Embryonic facial prominence (tissue), 1 donor: ENCODE data around the gene SH3BP4.

ENCODE experiments used
- DNase-seq: peaks from one replicate; pipeline ENCODE4 v3.0.0-alpha.2; 2016; ENCODE audit errors: extremely low spot score

The SH3BP4 gene

DNA sequence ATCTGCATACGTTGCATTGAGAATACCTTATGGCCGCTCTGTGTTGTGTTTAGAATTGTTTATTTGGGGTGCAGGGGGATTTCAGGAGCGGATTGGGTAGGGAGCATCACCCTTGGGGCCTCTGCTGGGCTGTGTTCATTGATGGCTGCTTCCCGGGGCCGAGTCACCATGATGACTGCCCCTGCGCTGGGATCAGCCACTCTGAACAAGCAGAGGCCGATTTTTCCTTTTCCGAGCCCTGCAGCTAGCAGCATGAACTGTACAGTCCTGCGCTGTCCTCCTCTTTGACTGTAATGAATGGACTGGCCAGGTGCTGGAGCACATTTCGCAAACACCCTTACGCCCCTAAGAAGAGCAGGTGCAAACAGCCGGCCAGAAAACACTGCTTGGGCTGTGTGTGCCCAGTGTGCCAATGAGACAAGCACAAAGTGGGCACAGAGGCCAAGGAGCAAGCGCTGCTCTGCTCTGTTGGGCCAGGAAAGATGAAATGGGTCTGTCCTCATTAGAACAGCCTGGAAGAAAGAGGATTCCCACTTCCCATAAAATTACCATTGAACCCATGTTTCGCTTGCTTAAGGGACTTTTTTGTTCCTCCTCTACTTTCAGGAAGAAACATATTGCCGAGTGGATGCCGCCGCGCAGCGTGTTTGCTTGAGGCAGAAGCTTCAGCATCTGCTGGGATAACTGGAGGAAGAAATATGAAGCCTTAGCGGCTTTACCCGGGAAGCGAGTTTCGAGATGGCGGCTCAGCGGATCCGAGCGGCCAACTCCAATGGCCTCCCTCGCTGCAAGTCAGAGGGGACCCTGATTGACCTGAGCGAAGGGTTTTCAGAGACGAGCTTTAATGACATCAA lies 82.7 kb downstream of the SH3BP4 start:
- no peak for DNase-seq

DNA sequence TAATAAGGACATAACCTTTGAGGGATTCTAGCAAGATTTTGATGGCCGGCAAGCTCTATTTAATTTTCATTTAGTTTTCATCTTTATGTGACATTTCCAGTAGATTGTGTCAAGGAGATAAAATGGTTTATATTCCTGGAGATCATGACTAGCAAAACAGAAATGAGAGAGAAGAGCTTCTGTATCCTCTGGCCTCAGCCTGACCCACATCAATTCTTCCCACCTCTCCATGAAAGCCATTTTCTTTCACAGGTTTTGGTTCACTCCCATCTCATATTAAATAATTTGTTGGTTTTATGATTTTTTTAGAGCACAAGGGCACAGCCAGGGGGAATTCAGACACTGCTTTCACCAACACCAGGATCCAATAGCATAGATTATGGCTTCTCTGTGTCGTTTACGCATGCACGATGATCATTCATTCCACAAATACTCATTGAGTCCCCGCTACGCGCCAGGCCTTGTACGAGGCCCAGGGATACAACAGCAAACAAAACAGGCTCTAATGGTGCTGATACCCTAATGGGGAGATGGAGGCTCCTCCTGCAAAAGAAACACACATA lies 85.9 kb downstream of the SH3BP4 start:
- DNase-seq, result no peak

DNA sequence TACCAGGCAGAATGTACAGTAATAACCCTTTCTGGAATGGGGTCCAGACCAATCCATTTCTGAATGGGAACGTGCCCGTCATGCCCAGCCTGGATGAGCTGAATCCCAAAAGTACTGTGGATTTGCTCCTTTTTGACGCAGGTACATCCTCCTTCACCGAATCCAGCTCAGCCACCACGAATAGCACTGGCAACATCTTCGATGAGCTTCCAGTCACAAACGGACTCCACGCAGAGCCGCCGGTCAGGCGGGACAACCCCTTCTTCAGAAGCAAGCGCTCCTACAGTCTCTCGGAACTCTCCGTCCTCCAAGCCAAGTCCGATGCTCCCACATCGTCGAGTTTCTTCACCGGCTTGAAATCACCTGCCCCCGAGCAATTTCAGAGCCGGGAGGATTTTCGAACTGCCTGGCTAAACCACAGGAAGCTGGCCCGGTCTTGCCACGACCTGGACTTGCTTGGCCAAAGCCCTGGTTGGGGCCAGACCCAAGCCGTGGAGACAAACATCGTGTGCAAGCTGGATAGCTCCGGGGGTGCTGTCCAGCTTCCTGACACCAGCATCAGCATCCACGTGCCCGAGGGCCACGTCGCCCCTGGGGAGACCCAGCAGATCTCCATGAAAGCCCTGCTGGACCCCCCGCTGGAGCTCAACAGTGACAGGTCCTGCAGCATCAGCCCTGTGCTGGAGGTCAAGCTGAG lies 89.6 kb downstream of the SH3BP4 start:
- DNase-seq, result no peak

DNA sequence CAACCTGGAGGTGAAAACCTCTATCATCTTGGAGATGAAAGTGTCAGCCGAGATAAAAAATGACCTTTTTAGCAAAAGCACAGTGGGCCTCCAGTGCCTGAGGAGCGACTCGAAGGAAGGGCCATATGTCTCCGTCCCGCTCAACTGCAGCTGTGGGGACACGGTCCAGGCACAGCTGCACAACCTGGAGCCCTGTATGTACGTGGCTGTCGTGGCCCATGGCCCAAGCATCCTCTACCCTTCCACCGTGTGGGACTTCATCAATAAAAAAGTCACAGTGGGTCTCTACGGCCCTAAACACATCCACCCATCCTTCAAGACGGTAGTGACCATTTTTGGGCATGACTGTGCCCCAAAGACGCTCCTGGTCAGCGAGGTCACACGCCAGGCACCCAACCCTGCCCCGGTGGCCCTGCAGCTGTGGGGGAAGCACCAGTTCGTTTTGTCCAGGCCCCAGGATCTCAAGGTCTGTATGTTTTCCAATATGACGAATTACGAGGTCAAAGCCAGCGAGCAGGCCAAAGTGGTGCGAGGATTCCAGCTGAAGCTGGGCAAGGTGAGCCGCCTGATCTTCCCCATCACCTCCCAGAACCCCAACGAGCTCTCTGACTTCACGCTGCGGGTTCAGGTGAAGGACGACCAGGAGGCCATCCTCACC lies 90.2 kb downstream of the SH3BP4 start:
- no peak for DNase-seq

DNA sequence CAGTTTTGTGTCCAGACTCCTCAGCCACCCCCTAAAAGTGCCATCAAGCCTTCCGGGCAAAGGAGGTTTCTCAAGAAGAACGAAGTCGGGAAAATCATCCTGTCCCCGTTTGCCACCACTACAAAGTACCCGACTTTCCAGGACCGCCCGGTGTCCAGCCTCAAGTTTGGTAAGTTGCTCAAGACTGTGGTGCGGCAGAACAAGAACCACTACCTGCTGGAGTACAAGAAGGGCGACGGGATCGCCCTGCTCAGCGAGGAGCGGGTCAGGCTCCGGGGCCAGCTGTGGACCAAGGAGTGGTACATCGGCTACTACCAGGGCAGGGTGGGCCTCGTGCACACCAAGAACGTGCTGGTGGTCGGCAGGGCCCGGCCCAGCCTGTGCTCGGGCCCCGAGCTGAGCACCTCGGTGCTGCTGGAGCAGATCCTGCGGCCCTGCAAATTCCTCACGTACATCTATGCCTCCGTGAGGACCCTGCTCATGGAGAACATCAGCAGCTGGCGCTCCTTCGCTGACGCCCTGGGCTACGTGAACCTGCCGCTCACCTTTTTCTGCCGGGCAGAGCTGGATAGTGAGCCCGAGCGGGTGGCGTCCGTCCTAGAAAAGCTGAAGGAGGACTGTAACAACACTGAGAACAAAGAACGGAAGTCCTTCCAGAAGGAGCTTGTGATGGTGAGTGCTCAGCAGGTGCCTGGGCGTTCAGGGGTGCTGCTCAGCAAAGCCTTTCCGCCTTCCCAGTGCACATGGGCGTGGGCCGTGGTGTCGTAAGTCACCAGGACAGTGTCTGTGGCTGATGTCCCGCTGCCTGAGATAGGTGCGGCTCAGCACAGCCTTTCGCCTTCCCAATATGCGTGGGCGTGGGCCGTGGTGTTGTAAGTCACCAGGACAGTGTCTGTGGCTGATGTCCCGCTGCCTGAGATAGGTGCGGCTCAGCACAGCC lies 91.0 kb downstream of the SH3BP4 start:
- no peak for DNase-seq

DNA sequence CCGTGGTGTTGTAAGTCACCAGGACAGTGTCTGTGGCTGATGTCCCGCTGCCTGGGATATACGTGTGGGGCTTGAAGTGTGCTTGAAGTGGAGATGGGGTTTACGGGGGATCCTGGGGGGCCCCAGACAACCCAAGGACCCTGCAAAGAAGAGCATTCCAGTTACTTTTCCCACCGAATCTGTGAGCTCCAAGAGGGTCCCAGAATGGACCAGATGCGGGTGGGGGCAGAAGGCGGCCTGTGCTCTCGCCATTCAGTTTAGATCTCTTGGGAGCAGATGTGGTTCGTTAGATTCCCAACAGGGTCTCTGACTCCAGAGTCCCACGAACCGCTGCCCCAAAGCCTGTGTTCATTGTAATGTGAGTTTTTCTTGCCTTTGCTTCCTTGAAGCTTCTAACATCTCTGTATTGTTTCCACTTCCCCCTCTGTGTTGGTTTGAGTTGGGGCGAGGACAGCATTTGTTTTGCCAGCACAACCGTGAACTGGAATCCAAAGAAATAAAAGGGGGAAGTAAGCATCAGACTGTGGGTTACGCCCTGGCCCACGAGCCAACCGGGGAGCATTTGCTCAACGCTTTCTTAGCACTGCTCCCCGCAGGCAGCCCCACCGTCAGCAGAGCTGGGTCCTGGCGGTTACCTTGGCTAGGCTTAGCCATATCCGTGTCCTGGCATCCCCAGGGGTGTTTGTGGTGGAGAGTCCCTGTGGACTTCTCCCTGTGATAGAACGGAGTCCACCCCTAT lies 92.1 kb downstream of the SH3BP4 start:
- DNase-seq, result no peak

DNA sequence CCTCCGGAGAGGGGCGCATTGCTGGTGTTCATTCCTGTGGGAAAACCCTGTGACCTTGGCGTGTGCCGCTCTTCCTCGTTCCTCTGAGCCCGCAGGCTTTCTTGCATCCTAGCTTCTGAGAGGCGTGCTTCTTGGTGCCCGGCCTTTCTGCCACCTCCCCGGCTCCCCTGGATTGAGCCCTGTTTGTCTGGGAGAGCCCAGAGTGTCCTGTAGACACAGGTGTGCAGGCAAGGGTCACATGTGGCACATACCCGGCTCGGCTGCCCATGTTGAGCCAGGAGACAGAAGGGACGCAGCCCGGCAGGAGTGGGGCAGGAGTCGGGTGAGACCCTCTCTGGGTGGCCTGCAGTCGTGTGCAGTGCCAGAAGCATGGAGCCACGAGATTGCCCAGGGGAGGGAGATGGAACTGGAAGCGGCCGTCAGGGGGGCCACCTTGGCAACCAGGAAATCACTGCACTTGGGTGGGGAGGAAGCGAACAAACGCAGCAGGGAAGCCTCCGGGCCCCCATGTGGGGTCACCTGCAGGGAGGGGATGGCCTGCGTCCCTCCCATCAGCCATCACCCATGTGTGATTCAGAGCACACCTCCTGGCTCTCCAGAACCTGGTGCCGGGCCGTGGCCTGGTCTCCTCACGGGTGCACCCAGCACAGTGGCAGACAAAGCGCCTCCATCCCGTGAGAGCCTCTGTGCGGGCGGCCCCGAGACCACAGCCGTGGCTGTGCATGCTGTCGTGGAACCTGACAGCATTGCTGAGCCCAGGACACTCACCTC lies 92.9 kb downstream of the SH3BP4 start:
- no peak for DNase-seq

DNA sequence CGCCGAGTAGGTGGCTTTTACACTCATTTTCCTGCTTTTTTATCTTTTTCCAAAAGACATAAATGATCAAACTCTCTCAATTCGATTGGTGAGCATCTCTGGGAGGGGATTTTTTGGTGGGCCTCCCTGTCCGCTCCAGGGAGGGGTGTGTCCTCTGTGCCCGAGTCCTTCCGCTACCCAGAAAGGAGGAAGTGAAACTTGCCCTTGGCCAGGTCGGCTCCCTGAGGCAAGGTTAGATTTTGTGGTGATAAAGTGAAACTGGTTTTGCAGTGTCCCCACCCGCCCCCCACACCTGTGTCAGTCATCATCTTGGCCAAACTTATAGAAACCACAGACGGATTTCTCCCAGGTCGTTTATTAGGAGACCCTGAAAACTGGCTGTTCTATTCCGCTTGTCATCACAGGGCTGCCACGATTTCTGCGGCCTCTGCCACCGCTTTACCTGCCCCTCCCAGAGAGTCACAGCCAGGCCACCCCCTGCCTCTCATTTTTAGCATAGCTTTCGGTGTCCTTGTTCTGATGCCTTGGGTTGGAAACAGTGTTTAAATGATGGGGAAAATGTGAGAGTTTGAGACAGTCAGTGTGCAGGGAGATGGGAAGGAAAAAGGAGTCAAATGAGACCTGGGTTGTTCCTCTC lies 93.6 kb downstream of the SH3BP4 start:
- DNase-seq, result no peak

DNA sequence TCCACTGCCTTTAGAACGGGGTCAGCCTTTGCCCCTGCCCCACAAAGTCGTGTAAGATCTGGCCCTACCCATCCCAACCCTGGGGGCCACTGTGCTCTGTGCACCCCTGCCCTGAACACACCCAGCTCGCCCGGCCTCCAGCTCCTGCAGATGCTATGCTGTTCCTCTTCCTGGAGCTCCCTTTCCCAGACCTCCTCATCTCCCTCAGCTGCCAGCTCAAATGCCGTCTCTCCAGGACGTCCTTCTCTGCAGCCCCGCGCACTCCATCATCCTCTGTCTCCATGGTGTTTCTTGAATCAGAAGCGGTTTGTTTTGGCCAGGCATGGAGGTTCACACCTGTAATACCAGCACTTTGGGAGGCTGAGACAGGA lies 94.1 kb downstream of the SH3BP4 start:
- no peak for DNase-seq

DNA sequence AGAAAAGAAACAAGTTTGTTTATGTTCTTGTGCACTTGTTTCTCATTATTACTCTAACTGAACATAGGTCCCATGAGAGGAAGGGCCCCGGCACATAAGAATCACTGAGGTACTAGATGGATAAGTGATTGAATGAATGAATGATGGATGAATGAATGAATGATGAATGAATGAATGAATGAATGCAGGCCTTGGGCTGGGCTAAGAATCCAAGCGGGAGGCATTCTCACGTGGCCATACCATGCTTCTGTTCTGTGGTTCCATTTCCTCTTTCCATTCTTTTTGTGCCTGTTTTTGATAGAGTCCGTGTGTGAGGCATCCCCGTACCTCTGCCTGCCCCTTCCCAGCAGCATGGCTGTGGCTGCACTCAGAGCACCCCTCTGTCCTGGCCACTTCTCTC lies 94.8 kb downstream of the SH3BP4 start:
- no peak for DNase-seq

DNA sequence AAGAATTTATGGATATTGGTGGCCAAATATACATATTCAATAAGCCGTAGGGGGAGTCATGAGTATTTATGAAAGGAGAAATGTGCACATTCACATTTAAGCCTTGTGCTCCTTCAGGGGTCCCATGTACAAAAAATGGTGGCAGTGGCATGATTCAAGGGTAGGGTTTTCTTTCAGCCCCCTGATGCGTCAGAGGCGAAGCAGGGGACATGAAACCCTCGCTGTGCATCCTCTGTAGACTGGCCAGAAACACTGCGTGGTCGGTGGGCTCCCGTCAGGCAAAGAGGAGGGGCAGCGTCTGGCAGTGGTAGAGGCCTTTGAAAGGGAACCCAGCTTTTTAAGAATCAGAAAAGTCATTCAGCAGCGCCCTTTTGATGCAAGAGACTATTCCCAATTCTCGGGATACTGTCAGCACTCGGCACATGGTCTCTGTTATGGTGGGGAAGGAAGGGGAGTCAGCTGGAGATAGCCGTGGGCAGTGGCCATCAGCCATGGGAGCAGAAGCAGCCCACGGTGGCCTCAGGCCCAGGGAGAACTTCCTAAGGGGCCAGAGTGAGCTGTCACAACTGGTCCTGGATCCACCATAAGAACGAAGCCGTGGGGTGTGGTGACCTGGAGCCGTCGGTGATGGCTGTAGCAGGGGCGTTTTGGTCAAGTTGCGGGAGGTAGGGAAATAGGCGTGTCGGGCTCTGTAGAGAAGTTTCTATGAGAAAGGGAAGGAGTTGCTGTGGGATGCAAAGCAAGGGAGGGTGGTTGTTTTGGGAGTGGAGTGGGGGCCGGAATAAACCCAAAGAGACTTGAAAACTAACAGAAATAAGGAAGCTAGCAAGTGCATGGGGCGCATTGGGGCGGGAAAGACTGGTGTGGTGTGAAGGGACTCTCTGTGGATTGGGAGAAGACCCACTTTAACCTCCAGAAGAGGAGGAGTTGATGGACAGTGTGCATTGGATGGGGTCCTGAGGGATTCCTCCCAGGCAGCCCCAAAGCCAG lies 95.6 kb downstream of the SH3BP4 start:
- no peak for DNase-seq

DNA sequence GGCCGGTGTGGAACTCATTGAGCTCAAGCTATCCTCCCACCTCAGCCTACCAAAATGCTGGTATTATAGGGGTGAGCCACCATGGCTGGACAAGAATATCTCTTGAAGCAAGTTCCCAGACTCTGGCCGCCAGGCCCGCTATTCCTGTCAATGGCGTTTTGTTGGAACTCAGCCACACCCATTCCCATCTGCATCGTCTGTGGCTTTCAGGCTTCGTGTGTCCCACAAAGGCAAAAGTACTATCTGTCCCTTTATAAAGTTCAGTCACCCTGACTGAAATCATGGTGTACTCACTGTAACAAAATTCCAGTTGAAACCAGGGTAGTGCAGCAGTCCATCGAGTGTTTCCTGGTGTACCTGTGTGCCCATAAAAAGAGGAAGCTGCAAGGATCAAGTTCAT lies 96.7 kb downstream of the SH3BP4 start:
- no peak for DNase-seq

DNA sequence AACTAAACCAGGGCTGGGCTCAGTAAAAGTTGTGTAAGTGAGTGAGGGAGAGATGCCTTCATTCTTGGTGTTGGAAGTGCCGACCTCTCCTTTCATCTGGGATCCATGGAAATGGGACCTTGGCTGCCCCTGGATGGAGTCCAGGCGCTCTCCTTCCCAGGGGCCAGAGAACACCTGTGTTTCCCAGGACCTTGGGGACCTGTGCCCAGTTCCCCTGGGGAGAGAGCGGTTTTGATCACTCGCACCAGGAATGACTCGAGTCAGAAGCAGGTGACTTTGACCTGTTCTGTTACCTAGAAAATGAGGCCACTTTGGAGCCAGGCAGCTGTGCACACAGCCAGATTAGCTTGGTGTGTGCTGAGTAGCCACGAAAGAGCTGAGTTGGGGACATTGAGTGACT lies 97.3 kb downstream of the SH3BP4 start:
- DNase-seq, result no peak

DNA sequence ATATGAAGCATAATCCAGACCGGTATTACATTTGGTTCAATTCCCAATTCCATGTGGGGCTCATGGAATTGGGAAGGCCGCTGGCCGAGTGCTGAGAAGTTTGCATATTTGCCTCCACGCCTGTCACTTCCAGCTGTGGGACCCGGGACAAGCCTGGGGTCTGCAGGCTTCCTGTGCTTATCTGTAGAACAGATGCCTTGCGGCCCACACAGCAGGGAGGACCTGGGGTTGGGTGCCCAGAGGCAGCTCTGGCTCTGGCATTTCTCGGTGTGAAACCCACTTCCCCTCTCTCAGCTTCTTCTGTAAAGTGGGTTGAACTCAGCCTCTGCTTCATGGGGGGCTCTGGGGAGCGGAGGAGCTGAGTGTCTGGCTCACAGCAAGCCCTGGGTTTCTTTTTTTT lies 97.9 kb downstream of the SH3BP4 start:
- DNase-seq, result no peak

DNA sequence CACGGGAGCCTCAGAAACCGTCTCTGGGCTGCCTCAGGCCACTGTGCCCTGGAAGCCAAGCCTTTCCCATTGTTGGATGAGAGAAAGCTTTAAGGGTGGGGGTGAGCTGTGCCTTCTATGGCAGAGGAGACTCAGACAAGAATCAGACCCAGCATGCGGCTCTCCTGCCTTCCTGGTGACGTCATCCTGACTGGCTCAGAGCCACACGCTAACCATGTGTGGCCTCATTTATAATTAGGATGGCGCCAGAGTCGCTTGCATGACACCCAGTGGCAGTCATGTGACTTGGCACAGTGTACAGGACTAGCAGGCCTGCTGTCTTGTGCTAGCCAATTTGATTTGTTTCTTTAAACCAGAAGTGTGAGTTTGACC lies 99.1 kb downstream of the SH3BP4 start:
- DNase-seq, result peak; percentile 59

DNA sequence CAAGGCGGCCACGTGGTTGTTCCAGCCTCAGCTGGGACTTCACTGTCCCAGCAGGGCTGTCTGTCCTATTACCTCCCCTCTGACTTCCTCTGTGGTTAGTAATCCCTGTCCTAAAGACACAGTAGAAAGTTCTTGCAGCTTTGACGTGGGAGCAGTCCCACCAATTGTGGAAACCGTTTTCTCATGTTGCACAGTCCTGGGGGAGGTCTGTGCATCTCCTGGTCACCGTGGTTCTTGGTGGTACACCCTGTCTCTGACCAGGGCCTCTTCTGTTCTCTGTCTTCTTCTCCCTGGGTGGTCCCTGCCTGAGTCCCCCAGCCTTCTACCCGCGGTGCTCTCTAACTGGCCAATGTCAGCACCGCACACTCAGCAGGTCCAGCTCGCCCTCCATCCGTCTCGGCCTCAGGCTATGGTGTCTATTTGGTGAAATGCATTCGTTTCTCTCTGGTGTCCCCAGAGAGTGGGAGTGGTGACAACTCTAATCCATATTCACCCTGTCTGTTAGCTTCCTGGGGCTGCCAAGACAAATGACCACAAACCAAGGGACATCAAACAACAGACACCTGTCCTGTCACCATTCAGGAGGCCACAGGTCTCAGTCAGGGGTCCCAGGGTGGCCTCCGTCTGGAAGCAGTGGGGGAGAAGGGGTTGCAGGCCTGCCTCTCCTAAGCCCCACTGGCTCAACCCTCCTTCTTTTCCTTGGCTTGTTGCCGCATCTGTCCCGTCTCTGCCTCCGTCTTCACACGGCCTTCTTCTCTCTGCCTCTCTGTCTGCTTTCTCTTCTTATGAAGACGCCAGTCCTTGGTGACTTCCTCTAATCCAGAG lies 99.8 kb downstream of the SH3BP4 start:
- no peak for DNase-seq
